ENCODE results near the gene MAP2K5.

DNA sequence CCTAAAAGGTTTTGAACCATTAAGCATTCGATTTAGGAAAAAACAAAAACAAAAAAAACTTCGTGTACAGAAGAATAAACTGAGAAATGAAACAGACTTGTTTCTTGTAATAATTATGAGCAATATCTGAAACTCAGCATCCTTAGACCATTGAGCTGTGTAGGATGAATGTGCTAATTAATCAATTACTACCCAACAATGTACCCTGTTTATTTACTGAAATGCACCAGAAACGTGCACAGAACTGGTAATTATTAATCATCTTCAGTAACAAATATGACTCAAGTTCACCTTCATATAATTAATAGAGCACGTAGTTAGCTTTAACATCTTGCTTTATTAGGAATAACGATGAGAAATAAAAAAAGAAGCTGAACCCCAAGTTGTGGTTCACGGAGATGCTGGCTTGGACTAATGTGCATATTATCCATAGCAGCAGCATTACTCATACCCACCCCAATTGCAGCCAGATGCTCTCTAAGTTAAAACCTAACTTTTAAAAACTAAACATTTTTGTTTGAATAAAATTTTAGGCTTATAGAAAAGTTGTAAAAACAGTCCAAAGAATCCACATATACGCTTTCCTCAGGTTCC, 31.8 kb upstream of the MAP2K5 start:
- TF ChIP-seq CTCF (IDR thresholded peaks at IDR 0.05; ENCODE audit: poor library complexity) (no peak), EZH2 (IDR thresholded peaks at IDR 0.05; ENCODE audit: borderline replicate concordance) (no peak)
